ENCODE measurements around the gene TCIRG1. TPM values are rescaled to one million over a fixed set of nuclear protein-coding genes. Genes with fewer than 3 reads are reported as not detected.
"Not testable (repeated sequence)": the region's sequence is repeated elsewhere in the genome, so short reads cannot be mapped to it uniquely, and the experiment has no call there.

Gene TCIRG1
- total RNA-seq, 1 donor from 2014 or later = 36.2 TPM

- no peak for ATAC-seq
Observed at GRCh38 chr11:68083517-68083916, 44.7 kb downstream of the TCIRG1 start.

- no peak for ATAC-seq
Observed at GRCh38 chr11:68089679-68090078, 50.9 kb downstream of the TCIRG1 start.

- ATAC-seq = no peak
Observed at GRCh38 chr11:68090287-68090686, 51.5 kb downstream of the TCIRG1 start.

- ATAC-seq = peak; percentile 36
Observed at GRCh38 chr11:68090706-68091105, 51.9 kb downstream of the TCIRG1 start.

- no peak for ATAC-seq
Observed at GRCh38 chr11:68092411-68092810, 53.6 kb downstream of the TCIRG1 start.

GRCh38 chr11:68092946-68093345, 54.1 kb downstream of the TCIRG1 start:
- not testable (repeated sequence) for ATAC-seq

GRCh38 chr11:68093565-68093964, 54.7 kb downstream of the TCIRG1 start:
- no peak for ATAC-seq

- no peak for ATAC-seq
Observed at GRCh38 chr11:68096962-68097361, 58.1 kb downstream of the TCIRG1 start.

GRCh38 chr11:68099057-68099456, 60.2 kb downstream of the TCIRG1 start:
- ATAC-seq = no peak

GRCh38 chr11:68099474-68100405, 60.9 kb downstream of the TCIRG1 start:
- no peak for ATAC-seq

Other genes starting within 250 kb of the TCIRG1 start
- 15.7 TPM for gene UNC93B1, start 34.9 kb upstream of the TCIRG1 start, total RNA-seq
- 2.5 TPM for gene ALDH3B1, start 28.7 kb upstream of the TCIRG1 start, total RNA-seq
- gene NDUFS8, start 8.3 kb upstream of the TCIRG1 start, total RNA-seq = 128 TPM
- 2.3 TPM for gene CHKA, start 82.4 kb downstream of the TCIRG1 start, total RNA-seq
- gene KMT5B, start 174.3 kb downstream of the TCIRG1 start, total RNA-seq = 23.7 TPM
- 19.9 TPM for gene C11orf24, start 232.9 kb downstream of the TCIRG1 start, total RNA-seq

Data from esophagus mucosa (tissue), 1 donor.